ENCODE data around the gene ABHD6. TPM values are rescaled to one million over a fixed set of nuclear protein-coding genes. Genes with fewer than 3 reads are reported as not detected.

The ABHD6 gene
- total and polyA plus RNA-seq, 8 donors: 4.3 to 22.8 (median 8.0) TPM

DNA sequence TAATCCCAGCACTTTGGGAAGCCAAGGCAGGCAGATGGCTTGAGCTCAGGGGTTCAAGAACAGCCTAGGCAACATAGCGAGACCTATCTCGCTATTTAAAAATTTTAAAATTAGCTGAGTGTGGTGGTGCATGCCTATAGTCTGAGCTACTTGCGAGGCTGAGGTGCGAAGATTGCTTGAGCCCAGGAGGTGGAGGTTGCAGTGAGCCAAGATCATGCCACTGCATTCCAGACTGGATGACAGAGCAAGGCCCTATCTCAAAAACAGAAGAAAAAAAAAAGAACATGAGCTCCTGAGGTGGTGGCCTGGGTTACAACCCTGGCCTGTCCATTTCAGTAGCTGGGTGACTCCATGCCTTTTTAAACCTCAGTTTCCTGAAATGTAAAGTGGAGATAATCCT is 34.1 kb upstream of the ABHD6 start:
- no peaks in the 10 kb centered on the region for H3K27me3 ChIP-seq
- intact Hi-C loops (cut with DNase I; ENCODE audit: low total_unique reads): no loop called here
- WGBS, 5 donors: 89 to 99% (median 95%) methylated on average over 4 of the region's 4 CpGs
- peaks cover 0 to 6% (median 0%) of the 10 kb centered on the region in 4 donors for H3K4me1 ChIP-seq
- TF ChIP-seq POLR2AphosphoS5 (IDR thresholded peaks at IDR 0.05): no peak
- TF ChIP-seq CTCF (IDR thresholded peaks at IDR 0.05): no peak
- no peak for TF ChIP-seq EP300 (IDR thresholded peaks at IDR 0.05)
- TF ChIP-seq POLR2A (IDR thresholded peaks at IDR 0.05): no peak
- no peaks in the 10 kb centered on the region for H3K9me3 ChIP-seq
- no peak overlapping the region for H3K4me3 ChIP-seq
- H3K27ac ChIP-seq: no peak overlapping the region
- H3K36me3 ChIP-seq: no peaks in the 10 kb centered on the region
- DNase-seq: no peak

DNA sequence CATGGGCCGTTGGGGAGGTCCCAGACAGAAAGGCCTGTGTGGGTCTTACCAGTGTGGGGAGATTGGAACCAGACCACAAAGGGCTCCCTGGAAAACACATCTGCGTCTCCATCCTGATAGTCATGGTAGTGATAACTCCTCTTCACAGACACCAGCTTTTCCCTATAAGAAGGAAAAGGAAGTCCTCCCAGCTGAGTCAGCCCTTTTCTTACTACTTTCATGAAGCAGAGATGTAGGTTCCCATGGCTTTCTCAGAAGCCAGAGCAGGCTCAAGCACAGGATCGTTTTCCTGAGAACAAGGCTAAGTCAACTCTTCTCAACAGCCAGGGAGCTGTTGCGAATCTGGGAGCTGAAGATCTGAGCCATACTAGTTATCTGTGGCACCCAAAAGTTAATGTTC is 32.9 kb upstream of the ABHD6 start:
- no peaks in the 10 kb centered on the region for H3K27me3 ChIP-seq
- H3K27ac ChIP-seq: no peak overlapping the region
- 91 to 96% (median 93%) methylated on average over 4 of the region's 4 CpGs for WGBS, 5 donors
- no peaks in the 10 kb centered on the region for H3K9me3 ChIP-seq
- peaks cover 0 to 3% (median 0%) of the 10 kb centered on the region in 4 donors for H3K4me1 ChIP-seq
- H3K36me3 ChIP-seq: no peaks in the 10 kb centered on the region
- TF ChIP-seq CTCF (IDR thresholded peaks at IDR 0.05) (no peak), POLR2A (IDR thresholded peaks at IDR 0.05) (no peak), EP300 (IDR thresholded peaks at IDR 0.05) (no peak), POLR2AphosphoS5 (IDR thresholded peaks at IDR 0.05) (no peak)
- DNase-seq: no peak
- intact Hi-C loops (cut with DNase I; ENCODE audit: low total_unique reads): no loop called here
- no peak overlapping the region for H3K4me3 ChIP-seq

DNA sequence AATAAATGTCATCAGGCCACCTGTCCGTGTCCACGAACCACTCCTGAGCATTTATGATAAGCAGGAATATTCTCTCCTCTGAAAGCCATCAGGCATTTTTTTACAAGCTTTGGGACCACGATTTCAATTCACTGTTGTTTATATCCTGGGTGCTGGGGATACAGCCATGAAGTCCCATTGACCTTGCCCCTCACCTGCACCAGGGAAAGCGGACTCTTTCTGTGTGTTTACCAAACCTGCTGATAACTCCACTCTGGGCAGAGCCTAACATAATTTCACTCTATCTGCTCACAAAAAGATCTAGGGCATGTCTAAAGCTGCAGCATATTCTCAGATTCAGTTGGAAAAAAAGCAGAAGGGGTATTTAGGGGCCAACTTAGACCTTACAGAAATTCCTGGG is 31.6 kb upstream of the ABHD6 start:
- TF ChIP-seq POLR2AphosphoS5 (IDR thresholded peaks at IDR 0.05): no peak
- no peak for TF ChIP-seq POLR2A (IDR thresholded peaks at IDR 0.05)
- no peak for TF ChIP-seq EP300 (IDR thresholded peaks at IDR 0.05)
- no peak for TF ChIP-seq CTCF (IDR thresholded peaks at IDR 0.05)
- no peak for DNase-seq
- no peaks in the 10 kb centered on the region for H3K27me3 ChIP-seq
- no peaks in the 10 kb centered on the region for H3K9me3 ChIP-seq
- intact Hi-C loops (cut with DNase I; ENCODE audit: low total_unique reads): no loop called here
- 38 to 58% (median 57%) methylated on average over 4 of the region's 4 CpGs for WGBS, 5 donors
- no peak overlapping the region for H3K4me3 ChIP-seq
- H3K36me3 ChIP-seq: no peaks in the 10 kb centered on the region
- H3K27ac ChIP-seq: no peak overlapping the region
- peaks cover 0 to 3% (median 0%) of the 10 kb centered on the region in 4 donors for H3K4me1 ChIP-seq

- TF ChIP-seq EP300 (IDR thresholded peaks at IDR 0.05) (no peak), POLR2A (IDR thresholded peaks at IDR 0.05) (no peak), CTCF (IDR thresholded peaks at IDR 0.05) (no peak), POLR2AphosphoS5 (IDR thresholded peaks at IDR 0.05) (no peak)
- intact Hi-C loops (cut with DNase I; ENCODE audit: low total_unique reads): no loop called here
- Histone ChIP-seq H3K9me3 (no peaks in the 10 kb centered on the region), H3K4me1 (peaks cover 0 to 3% (median 0%) of the 10 kb centered on the region in 4 donors), H3K4me3 (no peak overlapping the region), H3K27ac (no peak overlapping the region), H3K27me3 (no peaks in the 10 kb centered on the region), H3K36me3 (no peaks in the 10 kb centered on the region)
- 61 to 88% (median 78%) methylated on average over 4 to 5 of the region's 5 CpGs for WGBS, 5 donors
- no peak for DNase-seq
Observed at GRCh38 chr3:58206406-58207011, 31.1 kb upstream of the ABHD6 start.
